OCI-LY3 (cell line): Measurements from ENCODE around the gene HEMGN.

Experiments
- EZH2phosphoT487 ChIP-seq: fragments of 200-600 bp; shearing (Covaris generic); IDR thresholded peaks from 2 replicates; pipeline ENCODE4 v1.6.1; 2018; ENCODE audit warnings: antibody characterized with exemption, mixed run types, low read depth
- TF ChIP-seq, protein P1 (sequence below): fragments of 200-600, 300-600 bp; sonication (generic); IDR thresholded peaks from 2 replicates; pipeline ENCODE4 v1.5.1; 2014; ENCODE audit warnings: antibody characterized with exemption, low read length, low read depth

DNA sequence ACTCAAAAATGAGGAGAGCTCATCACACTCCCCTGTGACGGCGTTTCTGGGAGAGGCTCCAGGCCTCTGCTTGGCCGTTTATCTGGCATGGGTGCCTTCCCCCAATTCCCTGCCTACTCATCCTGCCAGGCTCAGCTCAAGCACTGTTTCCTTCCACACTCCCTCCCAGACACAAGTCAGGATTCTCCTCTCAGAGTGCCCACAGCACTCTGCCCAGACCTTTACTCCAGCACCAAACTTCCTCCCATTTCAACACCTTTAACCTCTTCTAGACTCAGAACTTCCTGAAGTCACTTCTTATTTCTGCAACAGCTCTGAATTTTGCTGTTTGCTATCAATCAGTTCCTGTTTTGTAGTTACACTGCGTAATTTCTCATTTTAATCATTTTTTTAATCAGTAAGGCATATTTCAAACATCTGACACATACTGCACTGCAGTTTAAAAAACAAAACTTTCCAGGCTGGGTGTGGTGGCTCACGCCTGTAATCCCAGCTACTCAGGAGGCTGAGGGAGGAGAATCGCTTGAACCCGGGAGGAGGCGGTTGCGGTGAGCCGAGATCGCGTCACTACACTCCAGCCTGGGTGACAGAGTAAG lies 31.6 kb downstream of the HEMGN start:
- TF ChIP-seq, protein P1, sequence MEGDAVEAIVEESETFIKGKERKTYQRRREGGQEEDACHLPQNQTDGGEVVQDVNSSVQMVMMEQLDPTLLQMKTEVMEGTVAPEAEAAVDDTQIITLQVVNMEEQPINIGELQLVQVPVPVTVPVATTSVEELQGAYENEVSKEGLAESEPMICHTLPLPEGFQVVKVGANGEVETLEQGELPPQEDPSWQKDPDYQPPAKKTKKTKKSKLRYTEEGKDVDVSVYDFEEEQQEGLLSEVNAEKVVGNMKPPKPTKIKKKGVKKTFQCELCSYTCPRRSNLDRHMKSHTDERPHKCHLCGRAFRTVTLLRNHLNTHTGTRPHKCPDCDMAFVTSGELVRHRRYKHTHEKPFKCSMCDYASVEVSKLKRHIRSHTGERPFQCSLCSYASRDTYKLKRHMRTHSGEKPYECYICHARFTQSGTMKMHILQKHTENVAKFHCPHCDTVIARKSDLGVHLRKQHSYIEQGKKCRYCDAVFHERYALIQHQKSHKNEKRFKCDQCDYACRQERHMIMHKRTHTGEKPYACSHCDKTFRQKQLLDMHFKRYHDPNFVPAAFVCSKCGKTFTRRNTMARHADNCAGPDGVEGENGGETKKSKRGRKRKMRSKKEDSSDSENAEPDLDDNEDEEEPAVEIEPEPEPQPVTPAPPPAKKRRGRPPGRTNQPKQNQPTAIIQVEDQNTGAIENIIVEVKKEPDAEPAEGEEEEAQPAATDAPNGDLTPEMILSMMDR: no peak
- TF ChIP-seq EZH2phosphoT487: no peak
